ENCODE measurements around the gene CCDC92.

GRCh38 chr12:124021007-124021406 lies 48.4 kb upstream of the CCDC92 start:
- TF ChIP-seq, protein P1, sequence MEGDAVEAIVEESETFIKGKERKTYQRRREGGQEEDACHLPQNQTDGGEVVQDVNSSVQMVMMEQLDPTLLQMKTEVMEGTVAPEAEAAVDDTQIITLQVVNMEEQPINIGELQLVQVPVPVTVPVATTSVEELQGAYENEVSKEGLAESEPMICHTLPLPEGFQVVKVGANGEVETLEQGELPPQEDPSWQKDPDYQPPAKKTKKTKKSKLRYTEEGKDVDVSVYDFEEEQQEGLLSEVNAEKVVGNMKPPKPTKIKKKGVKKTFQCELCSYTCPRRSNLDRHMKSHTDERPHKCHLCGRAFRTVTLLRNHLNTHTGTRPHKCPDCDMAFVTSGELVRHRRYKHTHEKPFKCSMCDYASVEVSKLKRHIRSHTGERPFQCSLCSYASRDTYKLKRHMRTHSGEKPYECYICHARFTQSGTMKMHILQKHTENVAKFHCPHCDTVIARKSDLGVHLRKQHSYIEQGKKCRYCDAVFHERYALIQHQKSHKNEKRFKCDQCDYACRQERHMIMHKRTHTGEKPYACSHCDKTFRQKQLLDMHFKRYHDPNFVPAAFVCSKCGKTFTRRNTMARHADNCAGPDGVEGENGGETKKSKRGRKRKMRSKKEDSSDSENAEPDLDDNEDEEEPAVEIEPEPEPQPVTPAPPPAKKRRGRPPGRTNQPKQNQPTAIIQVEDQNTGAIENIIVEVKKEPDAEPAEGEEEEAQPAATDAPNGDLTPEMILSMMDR (IDR thresholded peaks at IDR 0.05; ENCODE audit: insufficient read depth, low read depth, low read length), result no peak
- no peak for TF ChIP-seq EZH2 (IDR thresholded peaks at IDR 0.05; ENCODE audit: insufficient read depth, low read length)

All from astrocyte (in vitro differentiated cells and primary cell).